Measurements from ENCODE around the gene NCS1. TPM values are rescaled to one million over a fixed set of nuclear protein-coding genes. Genes with fewer than 3 reads are reported as not detected.

The NCS1 gene
- total and polyA plus RNA-seq, 9 of the 15 experiments (the other 6 are each of a cell fraction or from before 2014, with no cell fraction given), result 0.28 to 27.0 (median 9.6) TPM

DNA sequence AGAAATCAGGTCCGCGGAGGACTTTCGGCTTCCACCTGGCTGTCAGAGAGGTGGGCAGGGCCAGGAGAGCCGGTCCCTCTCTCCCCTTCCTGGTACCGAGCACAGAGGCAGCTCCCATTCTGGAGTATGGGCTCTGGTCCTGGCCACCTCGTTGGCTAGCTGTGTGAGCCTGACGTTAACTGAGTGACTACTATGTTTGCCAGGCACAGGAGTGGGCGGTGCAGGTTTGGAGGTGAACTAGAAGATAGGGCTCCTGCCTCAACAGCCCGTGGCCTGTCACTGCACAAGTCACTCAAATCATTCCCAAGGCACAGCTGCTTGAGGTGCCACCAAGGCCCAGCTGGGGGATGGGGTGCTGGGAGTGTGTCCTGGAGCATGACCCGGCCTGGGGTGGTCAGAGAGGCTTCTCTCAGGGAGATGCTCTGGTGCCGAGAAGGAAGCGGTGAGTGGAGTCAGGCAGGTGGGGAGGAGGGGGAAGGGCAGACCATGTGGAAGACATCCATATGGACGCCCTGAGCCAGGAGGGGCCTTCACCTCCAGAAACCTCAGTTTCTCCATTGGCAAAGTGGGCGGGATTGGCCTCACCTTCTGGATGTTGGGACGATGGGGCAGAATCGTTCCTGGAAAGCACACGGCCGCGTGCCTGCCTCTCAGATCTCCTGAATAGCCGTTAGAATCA lies 39.5 kb downstream of the NCS1 start (continued):
- TF ChIP-seq, protein P1, sequence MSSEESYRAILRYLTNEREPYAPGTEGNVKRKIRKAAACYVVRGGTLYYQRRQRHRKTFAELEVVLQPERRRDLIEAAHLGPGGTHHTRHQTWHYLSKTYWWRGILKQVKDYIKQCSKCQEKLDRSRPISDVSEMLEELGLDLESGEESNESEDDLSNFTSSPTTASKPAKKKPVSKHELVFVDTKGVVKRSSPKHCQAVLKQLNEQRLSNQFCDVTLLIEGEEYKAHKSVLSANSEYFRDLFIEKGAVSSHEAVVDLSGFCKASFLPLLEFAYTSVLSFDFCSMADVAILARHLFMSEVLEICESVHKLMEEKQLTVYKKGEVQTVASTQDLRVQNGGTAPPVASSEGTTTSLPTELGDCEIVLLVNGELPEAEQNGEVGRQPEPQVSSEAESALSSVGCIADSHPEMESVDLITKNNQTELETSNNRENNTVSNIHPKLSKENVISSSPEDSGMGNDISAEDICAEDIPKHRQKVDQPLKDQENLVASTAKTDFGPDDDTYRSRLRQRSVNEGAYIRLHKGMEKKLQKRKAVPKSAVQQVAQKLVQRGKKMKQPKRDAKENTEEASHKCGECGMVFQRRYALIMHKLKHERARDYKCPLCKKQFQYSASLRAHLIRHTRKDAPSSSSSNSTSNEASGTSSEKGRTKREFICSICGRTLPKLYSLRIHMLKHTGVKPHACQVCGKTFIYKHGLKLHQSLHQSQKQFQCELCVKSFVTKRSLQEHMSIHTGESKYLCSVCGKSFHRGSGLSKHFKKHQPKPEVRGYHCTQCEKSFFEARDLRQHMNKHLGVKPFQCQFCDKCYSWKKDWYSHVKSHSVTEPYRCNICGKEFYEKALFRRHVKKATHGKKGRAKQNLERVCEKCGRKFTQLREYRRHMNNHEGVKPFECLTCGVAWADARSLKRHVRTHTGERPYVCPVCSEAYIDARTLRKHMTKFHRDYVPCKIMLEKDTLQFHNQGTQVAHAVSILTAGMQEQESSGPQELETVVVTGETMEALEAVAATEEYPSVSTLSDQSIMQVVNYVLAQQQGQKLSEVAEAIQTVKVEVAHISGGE (CRISPR knock-in tag; IDR thresholded peaks at IDR 0.05), result no peak
- TF ChIP-seq, protein P2, sequence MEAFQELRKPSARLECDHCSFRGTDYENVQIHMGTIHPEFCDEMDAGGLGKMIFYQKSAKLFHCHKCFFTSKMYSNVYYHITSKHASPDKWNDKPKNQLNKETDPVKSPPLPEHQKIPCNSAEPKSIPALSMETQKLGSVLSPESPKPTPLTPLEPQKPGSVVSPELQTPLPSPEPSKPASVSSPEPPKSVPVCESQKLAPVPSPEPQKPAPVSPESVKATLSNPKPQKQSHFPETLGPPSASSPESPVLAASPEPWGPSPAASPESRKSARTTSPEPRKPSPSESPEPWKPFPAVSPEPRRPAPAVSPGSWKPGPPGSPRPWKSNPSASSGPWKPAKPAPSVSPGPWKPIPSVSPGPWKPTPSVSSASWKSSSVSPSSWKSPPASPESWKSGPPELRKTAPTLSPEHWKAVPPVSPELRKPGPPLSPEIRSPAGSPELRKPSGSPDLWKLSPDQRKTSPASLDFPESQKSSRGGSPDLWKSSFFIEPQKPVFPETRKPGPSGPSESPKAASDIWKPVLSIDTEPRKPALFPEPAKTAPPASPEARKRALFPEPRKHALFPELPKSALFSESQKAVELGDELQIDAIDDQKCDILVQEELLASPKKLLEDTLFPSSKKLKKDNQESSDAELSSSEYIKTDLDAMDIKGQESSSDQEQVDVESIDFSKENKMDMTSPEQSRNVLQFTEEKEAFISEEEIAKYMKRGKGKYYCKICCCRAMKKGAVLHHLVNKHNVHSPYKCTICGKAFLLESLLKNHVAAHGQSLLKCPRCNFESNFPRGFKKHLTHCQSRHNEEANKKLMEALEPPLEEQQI (IDR thresholded peaks at IDR 0.05), result no peak
- TF ChIP-seq FOXA3 (CRISPR knock-in tag; conservative IDR thresholded peaks at IDR 0.05 in 1 of 2, IDR thresholded peaks at IDR 0.05 in 1 of 2), result no peak
- no peak for TF ChIP-seq TARDBP (IDR thresholded peaks at IDR 0.05)
- TF ChIP-seq ZBTB7A (IDR thresholded peaks at IDR 0.05; ENCODE audit: borderline replicate concordance, control insufficient read depth, low read depth, low read length), result no peak

Measured in K562 (cell line).